Fibroblast of mammary gland (primary cell): ENCODE results near the gene RAB24.

Experiments
- DNase-seq: peaks from one replicate; pipeline ENCODE4 v3.0.0-alpha.2; 2010; ENCODE audit warnings: low read depth
- H3K4me3 ChIP-seq: 2 replicates; pipeline ENCODE4 v1.5.1; 2011; ENCODE audit warnings: low read depth, mild to moderate bottlenecking, low read length, moderate library complexity; ENCODE audit not compliant: control insufficient read depth
- TF ChIP-seq, protein P1 (sequence below): conservative IDR thresholded peaks from 2 replicates; pipeline ENCODE4 v1.5.1; 2011; ENCODE audit warnings: low read depth, low read length, inconsistent platforms; ENCODE audit not compliant: control insufficient read depth, insufficient read depth

RAB24 gene

DNA sequence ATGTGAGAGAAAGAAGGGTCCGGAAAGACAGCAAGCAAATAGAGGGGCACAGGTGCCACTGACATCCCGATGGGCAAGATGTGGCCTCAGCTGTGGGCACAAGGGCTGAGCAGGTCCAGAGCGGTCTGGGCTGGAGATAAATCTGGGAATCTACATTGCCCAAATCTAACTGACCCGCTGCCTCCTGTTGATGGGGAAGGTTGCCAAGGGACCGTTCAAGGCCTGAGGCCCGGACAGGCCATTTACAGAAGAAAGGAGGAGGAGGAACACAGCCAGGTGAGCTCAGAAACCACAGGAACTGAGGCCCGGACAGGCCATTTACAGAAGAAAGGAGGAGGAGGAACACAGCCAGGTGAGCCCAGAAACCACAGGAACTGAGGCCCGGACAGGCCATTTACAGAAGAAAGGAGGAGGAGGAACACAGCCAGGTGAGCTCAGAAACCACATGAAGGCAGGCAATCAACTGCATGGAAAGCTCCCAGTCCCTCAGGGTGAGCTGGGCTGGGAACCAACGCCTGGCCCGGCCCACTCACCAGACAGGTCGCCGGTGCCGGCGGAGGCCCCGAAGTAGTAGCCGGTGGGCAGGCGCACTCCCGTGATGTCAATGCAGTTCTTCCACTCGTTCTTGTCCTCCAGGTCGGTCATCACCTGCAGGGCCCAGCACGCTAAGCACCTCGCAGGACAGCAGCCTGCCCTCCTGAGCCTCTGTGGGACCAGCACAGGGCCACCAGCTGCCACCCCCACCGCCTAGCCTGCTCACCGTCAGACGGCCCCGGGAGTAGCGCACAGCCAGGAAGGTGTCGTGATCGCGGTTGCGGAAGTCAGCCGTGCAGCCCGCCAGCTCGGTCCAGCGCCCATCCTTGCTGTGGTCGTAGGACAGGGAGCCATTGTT, 33.3 kb upstream of the RAB24 start:
- TF ChIP-seq, protein P1, sequence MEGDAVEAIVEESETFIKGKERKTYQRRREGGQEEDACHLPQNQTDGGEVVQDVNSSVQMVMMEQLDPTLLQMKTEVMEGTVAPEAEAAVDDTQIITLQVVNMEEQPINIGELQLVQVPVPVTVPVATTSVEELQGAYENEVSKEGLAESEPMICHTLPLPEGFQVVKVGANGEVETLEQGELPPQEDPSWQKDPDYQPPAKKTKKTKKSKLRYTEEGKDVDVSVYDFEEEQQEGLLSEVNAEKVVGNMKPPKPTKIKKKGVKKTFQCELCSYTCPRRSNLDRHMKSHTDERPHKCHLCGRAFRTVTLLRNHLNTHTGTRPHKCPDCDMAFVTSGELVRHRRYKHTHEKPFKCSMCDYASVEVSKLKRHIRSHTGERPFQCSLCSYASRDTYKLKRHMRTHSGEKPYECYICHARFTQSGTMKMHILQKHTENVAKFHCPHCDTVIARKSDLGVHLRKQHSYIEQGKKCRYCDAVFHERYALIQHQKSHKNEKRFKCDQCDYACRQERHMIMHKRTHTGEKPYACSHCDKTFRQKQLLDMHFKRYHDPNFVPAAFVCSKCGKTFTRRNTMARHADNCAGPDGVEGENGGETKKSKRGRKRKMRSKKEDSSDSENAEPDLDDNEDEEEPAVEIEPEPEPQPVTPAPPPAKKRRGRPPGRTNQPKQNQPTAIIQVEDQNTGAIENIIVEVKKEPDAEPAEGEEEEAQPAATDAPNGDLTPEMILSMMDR, result no peak
- no peak overlapping the region for H3K4me3 ChIP-seq
- no peak for DNase-seq

- TF ChIP-seq, protein P1, result peak; percentile 20
- no peak overlapping the region for H3K4me3 ChIP-seq
- peak; percentile 25 for DNase-seq
Observed at GRCh38 chr5:177336112-177336511, 32.6 kb upstream of the RAB24 start.

DNA sequence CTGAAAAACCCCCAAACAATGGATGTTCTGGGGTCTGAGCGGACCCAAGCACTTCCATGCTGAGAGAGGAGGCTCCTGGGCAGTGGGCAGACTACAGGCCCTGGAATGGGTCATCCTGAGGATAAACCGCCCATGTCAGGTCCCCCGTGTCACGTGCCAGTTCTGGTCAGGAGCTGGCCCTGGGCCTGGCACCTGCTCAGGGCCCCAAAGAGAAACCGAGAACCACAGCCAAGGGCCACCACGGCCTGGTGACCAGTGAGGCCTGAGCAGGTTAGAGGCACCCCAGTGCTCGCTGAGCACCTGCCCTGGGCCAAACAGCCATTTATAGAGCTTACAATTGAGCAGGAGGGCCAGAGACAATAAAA, 32.2 kb upstream of the RAB24 start:
- TF ChIP-seq, protein P1, result no peak
- H3K4me3 ChIP-seq, result no peak overlapping the region
- DNase-seq, result no peak

DNA sequence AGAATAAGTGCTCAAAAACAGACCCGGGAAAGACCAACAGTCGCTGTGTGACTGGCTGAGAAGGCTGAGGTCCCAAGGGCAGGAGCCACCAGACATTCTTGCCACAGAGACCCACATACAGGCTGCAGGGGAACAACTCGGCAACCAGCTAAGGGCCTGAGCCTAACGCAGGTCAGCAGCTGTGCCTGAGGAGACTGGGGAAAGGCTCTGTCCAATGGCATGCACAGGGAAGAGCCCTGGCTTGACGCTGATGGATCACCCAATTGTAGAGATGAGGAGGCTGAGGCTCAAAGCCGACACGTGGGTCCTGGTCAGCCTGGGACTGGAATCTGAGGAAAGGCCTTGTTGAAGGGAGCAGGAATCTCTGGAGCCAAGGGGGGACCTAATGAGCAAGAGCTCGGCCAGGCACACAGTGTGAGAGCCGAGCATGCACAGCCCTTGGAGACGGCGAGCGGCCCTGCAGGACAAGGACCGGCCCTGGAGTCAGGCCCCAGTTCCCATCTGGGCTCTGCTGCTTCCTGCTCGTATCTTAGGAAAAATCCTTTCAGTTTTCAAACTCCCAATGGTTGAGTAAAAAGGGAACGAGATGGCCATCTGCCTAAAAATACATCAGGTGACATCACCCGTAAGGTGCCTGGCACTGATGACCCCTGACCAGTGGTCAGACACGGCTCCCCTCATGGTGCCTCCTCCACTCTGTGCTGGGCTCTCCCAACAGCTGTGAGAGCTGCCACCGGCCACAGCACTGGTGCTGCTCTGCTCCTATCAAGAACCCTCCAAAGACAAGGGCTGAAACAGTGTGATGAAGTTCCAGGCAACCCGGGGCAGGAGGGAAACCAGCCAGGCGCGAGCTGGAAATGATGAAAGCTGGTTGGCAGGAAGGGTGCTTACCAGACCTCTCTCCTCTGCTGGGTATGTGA, 31.5 kb upstream of the RAB24 start:
- no peak for DNase-seq
- TF ChIP-seq, protein P1, result no peak
- no peak overlapping the region for H3K4me3 ChIP-seq

GRCh38 chr5:177334155-177334551, 30.6 kb upstream of the RAB24 start:
- H3K4me3 ChIP-seq, result no peak overlapping the region
- TF ChIP-seq, protein P1, result no peak
- no peak for DNase-seq

GRCh38 chr5:177333420-177334154, 30.1 kb upstream of the RAB24 start:
- no peak overlapping the region for H3K4me3 ChIP-seq
- no peak for DNase-seq
- TF ChIP-seq, protein P1, result no peak
